Neutrophil (primary cell): Measurements from ENCODE around the gene VPS41.

ENCODE experiments used
- H3K27ac ChIP-seq: fragments of 200-600 bp; sonication (generic); 2 replicates; pipeline ENCODE4 v1.5.1; 2016; ENCODE audit warnings: mild to moderate bottlenecking, moderate library complexity
- H3K27me3 ChIP-seq: fragments of 200-600 bp; sonication (generic); 2 replicates; pipeline ENCODE4 v1.6.0; 2016; ENCODE audit warnings: mild to moderate bottlenecking
- H3K36me3 ChIP-seq: fragments of 200-600 bp; sonication (generic); 2 replicates; pipeline ENCODE4 v1.5.1; 2017
- H3K4me1 ChIP-seq, 2 experiments: fragments of 200-600 bp in 1 of 2; sonication (generic) in 1 of 2; 1 replicate in 1 of 2; 2 replicates in 1 of 2; pipeline versions ENCODE4 v1.5.1 to v1.6.1; 2013 to 2016; ENCODE audit warnings: low read depth in 1 of 2, low read length in 1 of 2, mild to moderate bottlenecking in 1 of 2, moderate library complexity in 1 of 2; ENCODE audit not compliant: control insufficient read depth in 1 of 2, insufficient read depth in 1 of 2
- H3K4me3 ChIP-seq, 2 experiments: fragments of 200-600 bp in 1 of 2; sonication (generic) in 1 of 2; 1 replicate in 1 of 2; 2 replicates in 1 of 2; pipeline ENCODE4 v1.5.1; 2013 to 2016; ENCODE audit warnings: low read depth in 1 of 2, low read length in 1 of 2, mild to moderate bottlenecking in 1 of 2, moderate library complexity in 1 of 2
- H3K9me3 ChIP-seq: fragments of 200-600 bp; sonication (generic); 2 replicates; pipeline ENCODE4 v1.5.1; 2016
- CTCF ChIP-seq: fragments of 200-600 bp; sonication (generic); IDR thresholded peaks from 2 replicates; pipeline ENCODE4 v1.5.1; 2016; ENCODE audit warnings: antibody characterized with exemption

Gene VPS41

GRCh38 chr7:38828026-38828425 lies 81.0 kb downstream of the VPS41 start:
- Histone ChIP-seq H3K27ac (no peak overlapping the region), H3K27me3 (no peaks in the 10 kb centered on the region), H3K4me1 (no peaks in the 10 kb centered on the region), H3K36me3 (peaks cover 10% of the 10 kb centered on the region), H3K4me3 (no peak overlapping the region), H3K9me3 (no peaks in the 10 kb centered on the region)
- TF ChIP-seq CTCF: no peak

- Histone ChIP-seq H3K4me1 (no peaks in the 10 kb centered on the region), H3K36me3 (peaks cover 10% of the 10 kb centered on the region), H3K27me3 (no peaks in the 10 kb centered on the region), H3K9me3 (no peaks in the 10 kb centered on the region), H3K27ac (no peak overlapping the region), H3K4me3 (no peak overlapping the region)
- no peak for TF ChIP-seq CTCF
Observed at GRCh38 chr7:38825721-38826440, 83.1 kb downstream of the VPS41 start.

- Histone ChIP-seq H3K27ac (no peak overlapping the region), H3K9me3 (no peaks in the 10 kb centered on the region), H3K4me3 (no peak overlapping the region), H3K27me3 (no peaks in the 10 kb centered on the region), H3K4me1 (no peaks in the 10 kb centered on the region), H3K36me3 (peaks cover 10% of the 10 kb centered on the region)
- TF ChIP-seq CTCF: no peak
Observed at GRCh38 chr7:38824948-38825347, 84.0 kb downstream of the VPS41 start.

GRCh38 chr7:38822549-38822948 lies 86.4 kb downstream of the VPS41 start:
- H3K4me3 ChIP-seq: no peak overlapping the region
- TF ChIP-seq CTCF: no peak
- peaks cover 4% of the 10 kb centered on the region for H3K36me3 ChIP-seq
- no peaks in the 10 kb centered on the region for H3K9me3 ChIP-seq
- no peaks in the 10 kb centered on the region for H3K4me1 ChIP-seq
- H3K27ac ChIP-seq: no peak overlapping the region
- no peaks in the 10 kb centered on the region for H3K27me3 ChIP-seq

GRCh38 chr7:38820571-38820970 lies 88.4 kb downstream of the VPS41 start:
- TF ChIP-seq CTCF: no peak
- H3K9me3 ChIP-seq: no peaks in the 10 kb centered on the region
- H3K36me3 ChIP-seq: peaks cover 8% of the 10 kb centered on the region
- H3K27me3 ChIP-seq: no peaks in the 10 kb centered on the region
- H3K4me1 ChIP-seq: no peaks in the 10 kb centered on the region
- H3K4me3 ChIP-seq: no peak overlapping the region
- H3K27ac ChIP-seq: no peak overlapping the region
